AG04450 (cell line): ENCODE results near the gene LRP2. TPM values are rescaled to one million over a fixed set of nuclear protein-coding genes. Genes with fewer than 3 reads are reported as not detected.

Source experiments
- CTCF ChIA-PET: fragments of 300-600, 350-600 bp; formaldehyde crosslinking; extraction: SDS; loops from one replicate; lab custom pipeline; 2022; ENCODE audit warnings: antibody characterized with exemption, inconsistent platforms; lab: Charles Lee
- POLR2A ChIA-PET: fragments of 350-600 bp; formaldehyde crosslinking; extraction: SDS; loops from one replicate; lab custom pipeline; 2021; ENCODE audit warnings: antibody characterized with exemption, inconsistent platforms; lab: Yijun Ruan, JAX
- DNase-seq: peaks from one replicate; pipeline ENCODE4 v3.0.0-alpha.2; 2011; ENCODE audit warnings: low read depth, low spot score
- H3K27ac ChIP-seq: one replicate; pipeline ENCODE4 v1.5.1; 2012; ENCODE audit warnings: low read depth, low read length, control low read depth
- H3K27me3 ChIP-seq: one replicate; pipeline ENCODE4 v1.6.0; 2012; ENCODE audit warnings: low read length; ENCODE audit not compliant: control insufficient read depth, insufficient read depth
- H3K4me3 ChIP-seq: 2 replicates; pipeline ENCODE4 v1.5.1; 2011; ENCODE audit warnings: mild to moderate bottlenecking, low read depth, low read length, control low read depth
- H3K9me3 ChIP-seq: 2 replicates; pipeline ENCODE4 v1.5.1; 2012; ENCODE audit warnings: low read length; ENCODE audit not compliant: control insufficient read depth, insufficient read depth
- polyA plus RNA-seq: library from polyadenylated mRNA; depleted of rRNA; stranded (reverse); fragments of >200 nt; gene quantifications from 2 replicates; pipeline ENCODE4 v1.2.3, GENCODE V29; 2011
- TF ChIP-seq, protein P1 (sequence below): IDR thresholded peaks from 2 replicates; pipeline ENCODE4 v1.5.1; 2011; ENCODE audit warnings: low read depth, low read length, control low read depth, inconsistent platforms

Gene LRP2
- polyA plus RNA-seq, 1 experiment = not detected

DNA sequence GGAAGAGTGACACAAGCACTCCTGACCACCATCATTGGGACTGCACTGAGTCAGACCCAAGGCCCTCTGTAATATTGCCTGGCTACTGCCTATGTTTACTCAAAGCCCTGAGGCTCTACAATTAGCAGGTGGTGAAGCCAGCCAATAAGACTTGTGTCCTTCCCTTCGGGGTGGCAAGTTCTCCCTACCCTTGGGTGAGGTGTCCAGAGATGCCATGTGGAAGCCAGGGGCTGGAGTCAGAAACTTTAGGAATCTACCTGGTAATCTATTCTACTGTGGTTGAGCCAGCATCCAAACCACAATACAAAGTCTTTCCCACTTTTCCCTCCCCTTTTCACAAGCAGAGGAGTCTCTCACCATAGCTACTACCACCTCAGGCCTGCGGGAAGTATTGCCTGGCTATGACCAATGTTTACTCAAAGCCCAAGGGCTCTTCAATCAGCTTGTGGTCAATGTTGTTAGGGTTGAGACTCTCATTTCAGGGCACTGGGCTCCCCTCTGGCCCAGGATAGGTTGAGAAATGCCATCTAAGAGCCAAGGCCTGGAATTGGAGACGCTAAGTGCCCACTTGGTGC lies 275.4 kb downstream of the LRP2 start:
- POLR2A ChIA-PET = no interaction called here
- no peak overlapping the region for H3K4me3 ChIP-seq
- DNase-seq = no peak

DNA sequence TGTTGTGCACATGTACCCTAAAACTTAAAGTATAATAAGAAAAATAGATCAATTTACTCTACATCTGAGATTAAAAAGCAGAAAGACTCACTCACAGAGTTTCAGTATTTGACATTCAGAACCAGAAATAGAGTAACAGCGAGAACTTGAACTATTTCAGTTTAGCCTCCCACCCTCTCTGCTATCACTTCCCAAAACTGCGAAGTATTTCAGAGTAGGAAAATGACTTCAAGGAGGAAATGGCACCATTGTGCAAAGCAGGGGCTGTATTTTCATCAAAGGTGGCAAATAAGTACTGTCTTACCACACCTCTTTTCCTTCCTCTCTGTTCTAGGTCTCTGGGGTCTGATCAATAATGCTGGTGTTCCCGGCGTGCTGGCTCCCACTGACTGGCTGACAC lies 279.3 kb downstream of the LRP2 start:
- ChIA-PET POLR2A (no interaction called here), CTCF (no interaction called here)
- Histone ChIP-seq H3K27me3 (no peaks in the 10 kb centered on the region), H3K4me3 (no peak overlapping the region), H3K27ac (no peak overlapping the region), H3K9me3 (no peaks in the 10 kb centered on the region)
- no peak for DNase-seq
- TF ChIP-seq, protein P1, sequence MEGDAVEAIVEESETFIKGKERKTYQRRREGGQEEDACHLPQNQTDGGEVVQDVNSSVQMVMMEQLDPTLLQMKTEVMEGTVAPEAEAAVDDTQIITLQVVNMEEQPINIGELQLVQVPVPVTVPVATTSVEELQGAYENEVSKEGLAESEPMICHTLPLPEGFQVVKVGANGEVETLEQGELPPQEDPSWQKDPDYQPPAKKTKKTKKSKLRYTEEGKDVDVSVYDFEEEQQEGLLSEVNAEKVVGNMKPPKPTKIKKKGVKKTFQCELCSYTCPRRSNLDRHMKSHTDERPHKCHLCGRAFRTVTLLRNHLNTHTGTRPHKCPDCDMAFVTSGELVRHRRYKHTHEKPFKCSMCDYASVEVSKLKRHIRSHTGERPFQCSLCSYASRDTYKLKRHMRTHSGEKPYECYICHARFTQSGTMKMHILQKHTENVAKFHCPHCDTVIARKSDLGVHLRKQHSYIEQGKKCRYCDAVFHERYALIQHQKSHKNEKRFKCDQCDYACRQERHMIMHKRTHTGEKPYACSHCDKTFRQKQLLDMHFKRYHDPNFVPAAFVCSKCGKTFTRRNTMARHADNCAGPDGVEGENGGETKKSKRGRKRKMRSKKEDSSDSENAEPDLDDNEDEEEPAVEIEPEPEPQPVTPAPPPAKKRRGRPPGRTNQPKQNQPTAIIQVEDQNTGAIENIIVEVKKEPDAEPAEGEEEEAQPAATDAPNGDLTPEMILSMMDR = no peak

More for the DNA sequence above, 275.4 kb downstream of the LRP2 start:
- H3K27me3 ChIP-seq = no peaks in the 10 kb centered on the region
- CTCF ChIA-PET = no interaction called here
- TF ChIP-seq, protein P1 = no peak
- no peaks in the 10 kb centered on the region for H3K9me3 ChIP-seq
- no peak overlapping the region for H3K27ac ChIP-seq

GRCh38 chr2:169081551-169081950 lies 280.8 kb downstream of the LRP2 start:
- Histone ChIP-seq H3K4me3 (no peak overlapping the region), H3K9me3 (no peaks in the 10 kb centered on the region), H3K27me3 (no peaks in the 10 kb centered on the region), H3K27ac (no peak overlapping the region)
- no peak for DNase-seq
- TF ChIP-seq, protein P1 = no peak
- ChIA-PET CTCF (no interaction called here), POLR2A (no interaction called here)

- no peaks in the 10 kb centered on the region for H3K27me3 ChIP-seq
- H3K9me3 ChIP-seq = no peaks in the 10 kb centered on the region
- TF ChIP-seq, protein P1 = no peak
- no peak overlapping the region for H3K27ac ChIP-seq
- ChIA-PET CTCF (no interaction called here), POLR2A (no interaction called here)
- H3K4me3 ChIP-seq = no peak overlapping the region
- no peak for DNase-seq
Measured at GRCh38 chr2:169080250-169081069, 281.9 kb downstream of the LRP2 start.

GRCh38 chr2:169077674-169078240 lies 284.6 kb downstream of the LRP2 start:
- Histone ChIP-seq H3K4me3 (no peak overlapping the region), H3K27ac (no peak overlapping the region), H3K9me3 (no peaks in the 10 kb centered on the region), H3K27me3 (no peaks in the 10 kb centered on the region)
- DNase-seq = no peak
- TF ChIP-seq, protein P1 = no peak
- ChIA-PET CTCF (no interaction called here), POLR2A (no interaction called here)
